Measurements from ENCODE around the gene KCNQ1. TPM values are rescaled to one million over a fixed set of nuclear protein-coding genes. Genes with fewer than 3 reads are reported as not detected.

KCNQ1 gene
- total and polyA plus RNA-seq, 9 donors: 1.4 to 17.2 (median 3.8) TPM

- Histone ChIP-seq H3K27me3 (no peaks in the 10 kb centered on the region), H3K36me3 (no peaks in the 10 kb centered on the region), H3K27ac (no peak overlapping the region), H3K4me1 (ENCODE audit: insufficient read depth) (no peaks in the 10 kb centered on the region), H3K9me3 (no peaks in the 10 kb centered on the region), H3K4me3 (no peak overlapping the region)
- intact Hi-C loops (cut with DNase I): loop anchor here in 2 of 4 donors (2.0 to 5.0 kb wide), 2 partner anchors 108 to 480 kb away; no protein-coding TSS in a partner anchor
- 85 to 93% (median 93%) methylated on average over 6 of the region's 6 CpGs for WGBS, 3 donors
- no peak for TF ChIP-seq CTCF (IDR thresholded peaks at IDR 0.05)
- TF ChIP-seq POLR2A (IDR thresholded peaks at IDR 0.05): no peak
- no peak for TF ChIP-seq EP300 (IDR thresholded peaks at IDR 0.05)
- no peak for DNase-seq
These were observed 32.5 kb upstream of the KCNQ1 start for GRCh38 chr11:2412323-2412722.

DNA sequence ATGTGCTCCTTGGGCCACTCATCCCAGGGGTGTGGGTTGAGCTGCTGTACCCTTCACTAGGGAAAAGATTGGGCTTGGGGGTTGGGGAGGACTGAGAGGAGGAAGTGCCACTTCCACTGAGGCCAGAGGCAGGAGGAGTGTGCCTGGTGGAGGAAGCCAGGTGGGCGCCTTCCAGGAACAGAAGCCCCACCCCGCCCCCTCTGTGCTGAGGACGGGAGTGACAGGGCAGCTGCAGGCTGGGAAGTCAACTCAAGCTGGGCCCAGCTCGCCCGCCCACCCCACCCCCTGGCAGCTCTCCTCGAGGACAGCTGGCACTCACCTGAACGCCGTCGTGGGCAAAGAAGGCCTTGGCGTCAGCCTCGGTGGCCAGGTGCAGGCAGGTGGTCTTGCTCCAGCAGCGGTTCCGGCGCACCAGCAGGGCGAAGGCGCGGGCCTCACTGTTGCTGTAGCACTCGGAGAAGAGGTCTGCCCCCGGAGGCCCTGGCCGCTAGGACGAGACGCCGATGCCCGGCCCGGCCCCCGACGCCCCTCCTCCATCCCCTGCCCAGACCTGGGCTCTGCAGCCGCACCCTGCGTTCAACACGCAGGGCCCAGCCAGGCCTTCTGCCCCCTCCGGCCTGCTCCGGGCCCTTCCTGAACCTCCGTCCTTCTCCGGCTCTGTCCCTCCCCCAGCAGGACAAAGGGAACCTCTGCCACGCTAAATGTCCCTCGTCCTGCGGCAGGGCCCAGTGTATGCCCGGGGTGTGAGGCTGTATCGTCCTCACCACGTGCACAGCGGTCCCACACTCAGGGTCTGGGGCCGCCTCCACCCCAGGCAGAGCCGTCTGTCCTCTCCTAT is 30.8 kb upstream of the KCNQ1 start:
- H3K4me1 ChIP-seq (ENCODE audit: insufficient read depth): no peaks in the 10 kb centered on the region

DNA sequence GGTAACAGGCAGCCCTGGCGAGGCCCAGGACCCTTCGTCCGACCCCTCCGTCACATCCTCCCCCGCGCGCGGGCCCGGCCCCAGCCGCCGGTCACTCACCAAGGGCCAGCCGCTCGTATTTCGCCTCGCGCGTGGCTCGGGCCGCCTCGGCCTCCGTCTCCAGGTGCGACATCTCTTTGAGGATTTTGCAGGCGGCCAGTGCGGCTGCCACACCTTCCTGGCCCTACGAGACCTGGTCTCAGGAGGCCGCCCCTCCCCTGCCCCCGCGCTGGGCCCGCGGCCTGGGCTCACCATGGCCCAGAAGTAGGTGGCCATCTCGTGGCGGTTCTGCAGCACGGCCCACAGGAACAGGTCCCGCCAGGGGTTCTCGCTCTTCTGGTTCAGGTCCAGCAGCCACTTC is 30.2 kb upstream of the KCNQ1 start:
- Histone ChIP-seq H3K9me3 (no peaks in the 10 kb centered on the region), H3K27ac (no peak overlapping the region), H3K4me1 (ENCODE audit: insufficient read depth) (no peaks in the 10 kb centered on the region), H3K27me3 (no peaks in the 10 kb centered on the region), H3K4me3 (no peak overlapping the region), H3K36me3 (no peaks in the 10 kb centered on the region)
- intact Hi-C loops (cut with DNase I): loop anchor here in 1 of 4 donors (5.0 kb wide), 1 partner anchor 478 kb away; no protein-coding TSS in a partner anchor
- TF ChIP-seq CTCF (IDR thresholded peaks at IDR 0.05) (no peak), POLR2A (IDR thresholded peaks at IDR 0.05) (no peak), EP300 (IDR thresholded peaks at IDR 0.05) (no peak)
- WGBS, 3 donors: 86 to 91% (median 87%) methylated on average over 35 of the region's 35 CpGs
- no peak for DNase-seq

More for the DNA sequence above, 30.8 kb upstream of the KCNQ1 start:
- no peaks in the 10 kb centered on the region for H3K36me3 ChIP-seq
- peak in 1 of 5 donors; percentile 14 for DNase-seq
- no peak overlapping the region for H3K27ac ChIP-seq
- WGBS, 3 donors: 84 to 85% (median 84%) methylated on average over 43 of the region's 43 CpGs
- TF ChIP-seq POLR2A (IDR thresholded peaks at IDR 0.05) (no peak), EP300 (IDR thresholded peaks at IDR 0.05) (no peak), CTCF (IDR thresholded peaks at IDR 0.05) (no peak)
- H3K9me3 ChIP-seq: no peaks in the 10 kb centered on the region
- intact Hi-C loops (cut with DNase I): loop anchor here in 2 of 4 donors (2.0 to 5.0 kb wide), 2 partner anchors 109 to 478 kb away; no protein-coding TSS in a partner anchor
- no peaks in the 10 kb centered on the region for H3K27me3 ChIP-seq
- no peak overlapping the region for H3K4me3 ChIP-seq

- Histone ChIP-seq H3K27ac (no peak overlapping the region), H3K36me3 (no peaks in the 10 kb centered on the region), H3K9me3 (no peaks in the 10 kb centered on the region), H3K27me3 (no peaks in the 10 kb centered on the region), H3K4me3 (no peak overlapping the region), H3K4me1 (ENCODE audit: insufficient read depth) (no peaks in the 10 kb centered on the region)
- DNase-seq: no peak
- TF ChIP-seq POLR2A (IDR thresholded peaks at IDR 0.05): no peak
- WGBS, 3 donors: 87 to 96% (median 89%) methylated on average over 22 to 28 of the region's 28 CpGs
- intact Hi-C loops (cut with DNase I): no loop called here
These were observed 29.6 kb upstream of the KCNQ1 start for GRCh38 chr11:2415171-2415570.
